Liver (tissue), 3 donors: Measurements from ENCODE around the gene ZNFX1.

Source experiments
- EGR1 ChIP-seq, 2 donors: IDR thresholded peaks; 2 replicates each; pipeline ENCODE4 v1.6.1; 2016 to 2018; ENCODE audit warnings: antibody characterized with exemption in 2 of 2, low read depth in 2 of 2
- FOXA1 ChIP-seq: IDR thresholded peaks from 2 replicates; pipeline ENCODE4 v1.6.1; 2016; ENCODE audit warnings: antibody characterized with exemption
- FOXA2 ChIP-seq: IDR thresholded peaks from 2 replicates; pipeline ENCODE4 v1.6.1; 2016; ENCODE audit warnings: antibody characterized with exemption
- GABPA ChIP-seq, 2 donors: IDR thresholded peaks in 1 of 2; conservative IDR thresholded peaks in 1 of 2; 2 replicates each; pipeline ENCODE4 v1.6.1; 2016; ENCODE audit warnings: antibody characterized with exemption in 2 of 2, mild to moderate bottlenecking in 1 of 2, moderate library complexity in 1 of 2
- JUND ChIP-seq, 2 donors: IDR thresholded peaks; 2 replicates each; pipeline ENCODE4 v1.6.1; 2016; ENCODE audit warnings: antibody characterized with exemption in 2 of 2
- NR2F2 ChIP-seq: IDR thresholded peaks from 2 replicates; pipeline ENCODE4 v1.6.1; 2016; ENCODE audit warnings: antibody characterized with exemption
- RAD21 ChIP-seq, 2 donors: IDR thresholded peaks; 2 replicates each; pipeline ENCODE4 v1.6.1; 2016; ENCODE audit warnings: antibody characterized with exemption in 2 of 2, mild to moderate bottlenecking in 2 of 2
- SP1 ChIP-seq: IDR thresholded peaks from 2 replicates; pipeline ENCODE4 v1.6.1; 2018; ENCODE audit warnings: antibody characterized with exemption, mild to moderate bottlenecking
- TAF1 ChIP-seq: conservative IDR thresholded peaks from 2 replicates; pipeline ENCODE4 v1.6.1; 2016; ENCODE audit warnings: antibody characterized with exemption, mild to moderate bottlenecking
- YY1 ChIP-seq: IDR thresholded peaks from 2 replicates; pipeline ENCODE4 v1.6.1; 2016; ENCODE audit warnings: antibody characterized with exemption, mild to moderate bottlenecking
- TF ChIP-seq, protein P1 (sequence below): fragments of 150-350 bp; IDR thresholded peaks from 2 replicates; pipeline ENCODE4 v1.5.1; 2017; ENCODE audit warnings: improper control_type of control experiment, low read depth, low read length; ENCODE audit not compliant: missing input control
- TF ChIP-seq, protein P2 (sequence below): IDR thresholded peaks from 2 replicates; pipeline ENCODE4 v1.6.1; 2016; ENCODE audit warnings: antibody characterized with exemption, mild to moderate bottlenecking
- TF ChIP-seq, protein P3 (sequence below): IDR thresholded peaks from 2 replicates; pipeline ENCODE4 v1.6.1; 2016; ENCODE audit warnings: antibody characterized with exemption
- donor health status: healthy.
- donor health status: healthy.

DNA sequence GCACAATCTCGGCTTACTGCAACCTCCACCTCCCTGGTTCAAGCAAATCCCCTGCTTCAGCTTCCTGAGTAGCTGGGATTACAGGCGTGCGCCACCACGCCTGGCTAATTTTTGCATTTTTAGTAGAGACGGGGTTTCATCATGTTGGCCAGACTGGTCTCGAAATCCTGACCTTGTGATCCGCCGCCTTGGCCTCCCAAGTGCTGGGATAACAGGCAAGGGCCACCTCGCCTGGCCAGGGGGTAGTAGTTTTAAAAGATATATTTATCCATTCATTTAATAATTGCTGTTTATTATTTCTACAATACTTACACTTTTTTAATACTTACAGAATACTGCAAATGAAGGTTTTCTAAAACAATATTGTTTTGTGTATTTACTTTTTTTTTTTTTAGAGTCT lies 74.1 kb downstream of the ZNFX1 start:
- TF ChIP-seq EGR1 (IDR thresholded peaks at IDR 0.05; ENCODE audit: low read depth in 2 of 2): no peak
- TF ChIP-seq, protein P1, sequence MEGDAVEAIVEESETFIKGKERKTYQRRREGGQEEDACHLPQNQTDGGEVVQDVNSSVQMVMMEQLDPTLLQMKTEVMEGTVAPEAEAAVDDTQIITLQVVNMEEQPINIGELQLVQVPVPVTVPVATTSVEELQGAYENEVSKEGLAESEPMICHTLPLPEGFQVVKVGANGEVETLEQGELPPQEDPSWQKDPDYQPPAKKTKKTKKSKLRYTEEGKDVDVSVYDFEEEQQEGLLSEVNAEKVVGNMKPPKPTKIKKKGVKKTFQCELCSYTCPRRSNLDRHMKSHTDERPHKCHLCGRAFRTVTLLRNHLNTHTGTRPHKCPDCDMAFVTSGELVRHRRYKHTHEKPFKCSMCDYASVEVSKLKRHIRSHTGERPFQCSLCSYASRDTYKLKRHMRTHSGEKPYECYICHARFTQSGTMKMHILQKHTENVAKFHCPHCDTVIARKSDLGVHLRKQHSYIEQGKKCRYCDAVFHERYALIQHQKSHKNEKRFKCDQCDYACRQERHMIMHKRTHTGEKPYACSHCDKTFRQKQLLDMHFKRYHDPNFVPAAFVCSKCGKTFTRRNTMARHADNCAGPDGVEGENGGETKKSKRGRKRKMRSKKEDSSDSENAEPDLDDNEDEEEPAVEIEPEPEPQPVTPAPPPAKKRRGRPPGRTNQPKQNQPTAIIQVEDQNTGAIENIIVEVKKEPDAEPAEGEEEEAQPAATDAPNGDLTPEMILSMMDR: no peak
- TF ChIP-seq TAF1: no peak
- TF ChIP-seq FOXA2: no peak
- TF ChIP-seq, protein P2, sequence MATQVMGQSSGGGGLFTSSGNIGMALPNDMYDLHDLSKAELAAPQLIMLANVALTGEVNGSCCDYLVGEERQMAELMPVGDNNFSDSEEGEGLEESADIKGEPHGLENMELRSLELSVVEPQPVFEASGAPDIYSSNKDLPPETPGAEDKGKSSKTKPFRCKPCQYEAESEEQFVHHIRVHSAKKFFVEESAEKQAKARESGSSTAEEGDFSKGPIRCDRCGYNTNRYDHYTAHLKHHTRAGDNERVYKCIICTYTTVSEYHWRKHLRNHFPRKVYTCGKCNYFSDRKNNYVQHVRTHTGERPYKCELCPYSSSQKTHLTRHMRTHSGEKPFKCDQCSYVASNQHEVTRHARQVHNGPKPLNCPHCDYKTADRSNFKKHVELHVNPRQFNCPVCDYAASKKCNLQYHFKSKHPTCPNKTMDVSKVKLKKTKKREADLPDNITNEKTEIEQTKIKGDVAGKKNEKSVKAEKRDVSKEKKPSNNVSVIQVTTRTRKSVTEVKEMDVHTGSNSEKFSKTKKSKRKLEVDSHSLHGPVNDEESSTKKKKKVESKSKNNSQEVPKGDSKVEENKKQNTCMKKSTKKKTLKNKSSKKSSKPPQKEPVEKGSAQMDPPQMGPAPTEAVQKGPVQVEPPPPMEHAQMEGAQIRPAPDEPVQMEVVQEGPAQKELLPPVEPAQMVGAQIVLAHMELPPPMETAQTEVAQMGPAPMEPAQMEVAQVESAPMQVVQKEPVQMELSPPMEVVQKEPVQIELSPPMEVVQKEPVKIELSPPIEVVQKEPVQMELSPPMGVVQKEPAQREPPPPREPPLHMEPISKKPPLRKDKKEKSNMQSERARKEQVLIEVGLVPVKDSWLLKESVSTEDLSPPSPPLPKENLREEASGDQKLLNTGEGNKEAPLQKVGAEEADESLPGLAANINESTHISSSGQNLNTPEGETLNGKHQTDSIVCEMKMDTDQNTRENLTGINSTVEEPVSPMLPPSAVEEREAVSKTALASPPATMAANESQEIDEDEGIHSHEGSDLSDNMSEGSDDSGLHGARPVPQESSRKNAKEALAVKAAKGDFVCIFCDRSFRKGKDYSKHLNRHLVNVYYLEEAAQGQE: no peak
- TF ChIP-seq RAD21 (IDR thresholded peaks at IDR 0.05): no peak
- TF ChIP-seq GABPA (IDR thresholded peaks at IDR 0.05 in 1 of 2, conservative IDR thresholded peaks at IDR 0.05 in 1 of 2): no peak
- TF ChIP-seq, protein P3, sequence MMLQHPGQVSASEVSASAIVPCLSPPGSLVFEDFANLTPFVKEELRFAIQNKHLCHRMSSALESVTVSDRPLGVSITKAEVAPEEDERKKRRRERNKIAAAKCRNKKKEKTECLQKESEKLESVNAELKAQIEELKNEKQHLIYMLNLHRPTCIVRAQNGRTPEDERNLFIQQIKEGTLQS: no peak
- no peak for TF ChIP-seq YY1
- TF ChIP-seq SP1: no peak
- no peak for TF ChIP-seq JUND (IDR thresholded peaks at IDR 0.05)
- no peak for TF ChIP-seq FOXA1
- TF ChIP-seq NR2F2: no peak
